Measurements from ENCODE around the gene TBL1X.

Gene TBL1X

DNA sequence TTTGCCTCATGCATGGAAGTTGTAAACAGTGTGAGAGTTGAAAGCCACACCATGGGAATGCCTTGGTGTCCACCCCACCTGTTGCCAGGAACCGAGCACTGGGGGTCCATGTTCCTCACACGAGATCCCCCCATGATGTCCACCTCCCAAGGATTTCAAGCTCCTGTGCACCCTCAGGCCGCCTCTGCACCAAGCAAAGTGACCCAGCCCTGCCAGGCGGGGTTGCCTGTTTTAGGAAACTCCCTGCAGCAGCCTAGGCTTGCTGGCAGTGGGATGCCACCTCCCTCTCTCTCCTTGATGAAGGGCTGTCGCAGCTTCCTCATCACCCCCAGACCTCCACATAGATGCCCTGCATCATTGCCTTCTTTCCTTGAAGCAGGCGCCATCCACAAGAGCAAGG lies 218.0 kb downstream of the TBL1X start:
- CTCF ChIA-PET, result no interaction called here
- POLR2A ChIA-PET, result no interaction called here
- TF ChIP-seq, protein P1, sequence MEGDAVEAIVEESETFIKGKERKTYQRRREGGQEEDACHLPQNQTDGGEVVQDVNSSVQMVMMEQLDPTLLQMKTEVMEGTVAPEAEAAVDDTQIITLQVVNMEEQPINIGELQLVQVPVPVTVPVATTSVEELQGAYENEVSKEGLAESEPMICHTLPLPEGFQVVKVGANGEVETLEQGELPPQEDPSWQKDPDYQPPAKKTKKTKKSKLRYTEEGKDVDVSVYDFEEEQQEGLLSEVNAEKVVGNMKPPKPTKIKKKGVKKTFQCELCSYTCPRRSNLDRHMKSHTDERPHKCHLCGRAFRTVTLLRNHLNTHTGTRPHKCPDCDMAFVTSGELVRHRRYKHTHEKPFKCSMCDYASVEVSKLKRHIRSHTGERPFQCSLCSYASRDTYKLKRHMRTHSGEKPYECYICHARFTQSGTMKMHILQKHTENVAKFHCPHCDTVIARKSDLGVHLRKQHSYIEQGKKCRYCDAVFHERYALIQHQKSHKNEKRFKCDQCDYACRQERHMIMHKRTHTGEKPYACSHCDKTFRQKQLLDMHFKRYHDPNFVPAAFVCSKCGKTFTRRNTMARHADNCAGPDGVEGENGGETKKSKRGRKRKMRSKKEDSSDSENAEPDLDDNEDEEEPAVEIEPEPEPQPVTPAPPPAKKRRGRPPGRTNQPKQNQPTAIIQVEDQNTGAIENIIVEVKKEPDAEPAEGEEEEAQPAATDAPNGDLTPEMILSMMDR (IDR thresholded peaks at IDR 0.05; ENCODE audit: control extremely low read depth, extremely low read depth, low read depth, missing control alignments), result no peak
- DNase-seq (ENCODE audit: extremely low spot score), result no peak

DNA sequence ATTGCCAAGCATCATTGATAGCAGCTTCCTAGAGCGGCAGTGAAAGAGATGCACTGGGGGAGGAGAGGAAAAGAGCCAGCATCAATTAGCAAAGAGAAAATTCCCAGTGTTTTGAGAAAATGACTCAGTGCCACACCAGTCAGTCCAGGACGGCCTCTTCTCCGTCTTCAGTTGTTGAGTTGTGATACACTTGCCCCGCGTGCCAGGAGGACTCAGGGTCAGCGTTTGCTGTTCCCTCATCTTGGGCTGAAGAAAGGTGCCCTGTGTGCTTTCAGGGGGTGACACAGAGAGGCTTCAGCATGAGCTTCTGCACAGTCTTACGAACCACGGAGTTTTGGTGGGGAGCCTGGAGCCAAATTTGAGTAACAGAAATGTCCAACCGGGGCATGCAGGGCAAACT lies 218.5 kb downstream of the TBL1X start:
- DNase-seq (ENCODE audit: extremely low spot score), result no peak
- CTCF ChIA-PET, result no interaction called here
- POLR2A ChIA-PET, result no interaction called here
- TF ChIP-seq, protein P1 (IDR thresholded peaks at IDR 0.05; ENCODE audit: control extremely low read depth, extremely low read depth, low read depth, missing control alignments), result no peak

DNA sequence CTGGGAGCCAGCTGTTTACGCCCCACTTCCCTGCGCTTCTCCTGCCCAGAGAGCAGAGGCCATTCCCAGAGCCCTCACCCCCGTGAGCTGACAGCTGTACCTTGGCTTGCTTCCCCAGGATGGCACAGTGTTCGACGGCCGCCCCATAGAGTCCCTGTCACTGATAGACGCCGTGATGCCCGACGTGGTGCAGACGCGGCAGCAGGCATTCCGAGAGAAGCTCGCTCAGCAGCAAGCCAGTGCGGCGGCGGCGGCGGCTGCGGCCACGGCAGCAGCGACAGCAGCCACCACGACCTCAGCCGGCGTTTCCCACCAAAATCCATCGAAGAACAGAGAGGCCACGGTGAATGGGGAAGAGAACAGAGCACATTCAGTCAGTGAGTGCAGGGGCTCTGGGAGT lies 223.0 kb downstream of the TBL1X start:
- DNase-seq (ENCODE audit: extremely low spot score), result no peak
- ChIA-PET POLR2A (no interaction called here), CTCF (no interaction called here)
- TF ChIP-seq, protein P1 (IDR thresholded peaks at IDR 0.05; ENCODE audit: control extremely low read depth, extremely low read depth, low read depth, missing control alignments), result no peak

DNA sequence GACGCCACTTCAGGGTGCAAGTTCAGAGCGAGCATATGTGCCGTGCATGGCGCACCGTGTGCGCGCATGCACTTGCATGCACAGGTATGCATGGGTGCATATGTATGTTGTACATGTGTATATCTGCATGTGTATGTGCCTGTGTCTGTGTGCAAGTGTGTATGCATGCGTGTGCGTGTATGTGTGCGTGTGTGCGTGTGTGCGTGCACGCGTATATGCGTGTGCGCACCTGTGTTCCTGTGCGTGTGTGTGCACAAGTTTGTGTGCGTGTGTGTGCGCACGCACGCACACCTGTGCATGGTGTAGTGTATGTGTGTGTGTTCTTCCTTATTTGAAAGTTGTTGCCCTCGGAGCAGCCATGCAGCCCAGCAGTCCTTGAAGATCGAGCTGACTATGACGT lies 224.0 kb downstream of the TBL1X start:
- no peak for DNase-seq (ENCODE audit: extremely low spot score)
- POLR2A ChIA-PET, result no interaction called here

DNA sequence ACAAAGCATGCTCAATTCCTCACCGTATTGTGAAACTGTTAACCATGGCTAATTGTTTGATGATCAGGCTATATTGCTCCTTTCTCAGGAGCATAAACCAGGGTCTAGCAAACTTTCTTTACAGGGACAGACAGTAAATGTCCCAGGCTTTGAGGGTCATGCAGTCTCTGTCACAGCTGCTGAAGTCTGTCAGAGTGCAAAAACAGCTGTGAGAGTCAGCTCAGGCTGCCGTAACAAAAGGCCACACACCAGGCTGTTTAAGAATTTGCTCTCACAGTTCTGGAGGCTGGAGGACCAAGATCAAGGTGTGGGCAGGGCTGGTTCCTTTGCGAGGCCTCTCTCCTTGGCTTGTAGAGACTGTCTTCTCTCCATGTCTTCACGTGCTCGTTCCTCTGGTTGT lies 225.2 kb downstream of the TBL1X start:
- no peak for DNase-seq (ENCODE audit: extremely low spot score)
- POLR2A ChIA-PET, result no interaction called here
- TF ChIP-seq, protein P1 (IDR thresholded peaks at IDR 0.05; ENCODE audit: control extremely low read depth, extremely low read depth, low read depth, missing control alignments), result no peak
- CTCF ChIA-PET, result no interaction called here

More for the DNA sequence above, 224.0 kb downstream of the TBL1X start:
- CTCF ChIA-PET, result no interaction called here
- TF ChIP-seq, protein P1 (IDR thresholded peaks at IDR 0.05; ENCODE audit: control extremely low read depth, extremely low read depth, low read depth, missing control alignments), result no peak

DNA sequence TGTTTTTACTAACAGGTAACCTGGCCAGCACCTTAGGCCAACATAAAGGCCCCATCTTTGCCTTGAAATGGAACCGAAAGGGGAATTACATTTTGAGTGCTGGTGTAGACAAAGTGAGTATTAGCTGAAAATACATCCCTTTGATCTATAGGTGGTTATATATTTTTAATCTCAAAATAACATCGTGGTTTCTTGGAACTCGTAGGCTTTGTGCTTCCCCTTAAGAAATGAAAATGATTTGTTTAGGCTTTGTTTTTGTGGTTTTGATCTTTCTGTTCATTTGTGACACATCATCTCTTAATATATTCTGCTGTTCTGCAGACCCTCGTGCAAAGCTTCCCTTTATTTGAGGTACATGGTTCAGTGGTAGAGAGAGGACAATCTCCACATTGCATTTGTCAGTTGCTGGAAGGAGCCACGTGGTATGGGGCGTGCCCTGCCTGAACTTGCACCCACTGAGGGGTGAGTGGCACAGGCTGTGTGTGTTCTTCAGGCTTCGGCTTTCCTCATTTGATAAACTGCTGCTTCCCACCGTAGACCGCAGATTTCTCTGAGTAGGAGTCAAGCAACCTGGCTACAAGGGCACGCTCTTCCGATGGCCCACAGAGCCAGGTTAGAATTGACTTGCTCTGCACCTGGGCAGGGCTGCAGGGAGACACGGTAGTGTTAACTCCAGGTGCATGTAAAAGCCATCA lies 228.6 kb downstream of the TBL1X start:
- DNase-seq (ENCODE audit: extremely low spot score), result no peak
- TF ChIP-seq, protein P1 (IDR thresholded peaks at IDR 0.05; ENCODE audit: control extremely low read depth, extremely low read depth, low read depth, missing control alignments), result no peak
- CTCF ChIA-PET, result no interaction called here
- POLR2A ChIA-PET, result no interaction called here

All from GM10248 (cell line).